ENCODE measurements around the gene NGLY1.

DNA sequence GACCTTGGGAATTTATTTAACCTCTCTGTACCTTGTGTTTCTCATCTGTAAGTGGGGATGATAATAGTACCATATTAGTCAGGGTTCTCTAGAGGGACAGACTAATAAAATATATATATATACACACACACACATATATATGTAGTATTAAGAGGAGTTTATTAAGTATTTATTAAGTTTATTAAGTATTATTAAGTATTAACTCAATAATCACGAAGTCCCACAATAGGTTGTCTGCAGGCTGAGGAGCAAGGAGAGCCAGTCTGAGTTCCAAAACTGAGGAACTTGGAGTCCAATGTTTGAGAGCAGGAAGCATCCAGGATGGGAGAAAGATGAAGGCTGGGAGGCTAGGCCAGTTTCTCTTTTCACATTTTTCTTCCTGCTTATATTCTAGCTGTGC lies 21.4 kb upstream of the NGLY1 start:
- TF ChIP-seq CTCF (IDR thresholded peaks at IDR 0.05; ENCODE audit: low read length) (no peak), EZH2 (optimal IDR thresholded peaks at IDR 0.05; ENCODE audit: low read depth, low read length) (no peak), EZH2phosphoT487 (IDR thresholded peaks at IDR 0.05; ENCODE audit: low read length) (no peak)

Measured in MM.1S (cell line).